ENCODE results near the gene SUPT3H. TPM values are rescaled to one million over a fixed set of nuclear protein-coding genes. Genes with fewer than 3 reads are reported as not detected.

SUPT3H gene
- total and polyA plus RNA-seq, 4 experiments from 2014 or later = 11.8 to 13.6 (median 12.6) TPM

- intact Hi-C loops (cut with micrococcal nuclease) = no loop called here
- H3K9me3 ChIP-seq (ENCODE audit: control insufficient read depth in 1 of 2, low read length in 2 of 2) = no peaks in the 10 kb centered on the region
- CTCF ChIA-PET (ENCODE audit: partially characterized antibody) = no interaction called here
- Mint-ChIP-seq H3K36me3 (peaks cover 5 to 20% of the 10 kb centered on the region in 2 donors), H3K4me1 (peaks cover 1 to 13% (median 6%) of the 10 kb centered on the region in 4 donors), H3K27me3 (no peaks in the 10 kb centered on the region), H3K4me3 (no peak overlapping the region), H3K9me3 (peaks cover 0 to 13% (median 10%) of the 10 kb centered on the region in 8 donors), H3K27ac (peak overlapping the region in 1 of 7 donors; percentile 13)
- peaks cover 5% of the 10 kb centered on the region for H3K4me1 ChIP-seq (ENCODE audit: insufficient read depth, low read length)
- no peak overlapping the region for H3K4me3 ChIP-seq (ENCODE audit: low read length in 2 of 2)
- H3K27ac ChIP-seq (ENCODE audit: low read depth, low read length) = no peak overlapping the region
- no peaks in the 10 kb centered on the region for H3K27me3 ChIP-seq (ENCODE audit: insufficient read depth, low read length)
- no peaks in the 10 kb centered on the region for H3K36me3 ChIP-seq (ENCODE audit: insufficient read depth, low read length)
- POLR2A ChIA-PET (ENCODE audit: partially characterized antibody) = no interaction called here
- DNase-seq = no peak
Observed at GRCh38 chr6:45057711-45058110, 320.0 kb downstream of the SUPT3H start.

GRCh38 chr6:45054610-45055009 lies 323.1 kb downstream of the SUPT3H start:
- no peak overlapping the region for H3K27ac Mint-ChIP-seq
- peaks cover 13% of the 10 kb centered on the region for H3K4me1 ChIP-seq (ENCODE audit: insufficient read depth, low read length)
- CTCF ChIA-PET (ENCODE audit: partially characterized antibody) = interaction anchor here (1.1 kb wide), 1 partner anchor 29 kb away, joined by 3 read pairs; no protein-coding TSS in a partner anchor
- POLR2A ChIA-PET (ENCODE audit: partially characterized antibody) = no interaction called here
- no peaks in the 10 kb centered on the region for H3K27me3 ChIP-seq (ENCODE audit: insufficient read depth, low read length)
- no peaks in the 10 kb centered on the region for H3K9me3 ChIP-seq (ENCODE audit: control insufficient read depth in 1 of 2, low read length in 2 of 2)
- DNase-seq = peak in 1 of 5 donors; percentile 6
- H3K4me3 Mint-ChIP-seq = no peak overlapping the region
- H3K4me3 ChIP-seq (ENCODE audit: low read length in 2 of 2) = no peak overlapping the region
- H3K36me3 ChIP-seq (ENCODE audit: insufficient read depth, low read length) = no peaks in the 10 kb centered on the region
- no peaks in the 10 kb centered on the region for H3K27me3 Mint-ChIP-seq
- peaks cover 0 to 11% of the 10 kb centered on the region in 2 donors for H3K36me3 Mint-ChIP-seq
- no peak overlapping the region for H3K27ac ChIP-seq (ENCODE audit: low read depth, low read length)
- H3K9me3 Mint-ChIP-seq = peaks cover 0 to 5% (median 0%) of the 10 kb centered on the region in 8 donors
- intact Hi-C loops (cut with micrococcal nuclease) = no loop called here
- H3K4me1 Mint-ChIP-seq = peaks cover 1 to 10% (median 6%) of the 10 kb centered on the region in 4 donors

GRCh38 chr6:45052325-45052724 lies 325.4 kb downstream of the SUPT3H start:
- no peak overlapping the region for H3K27ac ChIP-seq (ENCODE audit: low read depth, low read length)
- intact Hi-C loops (cut with micrococcal nuclease) = no loop called here
- CTCF ChIA-PET (ENCODE audit: partially characterized antibody) = no interaction called here
- H3K4me3 ChIP-seq (ENCODE audit: low read length in 2 of 2) = no peak overlapping the region
- no peaks in the 10 kb centered on the region for H3K36me3 ChIP-seq (ENCODE audit: insufficient read depth, low read length)
- no peaks in the 10 kb centered on the region for H3K9me3 ChIP-seq (ENCODE audit: control insufficient read depth in 1 of 2, low read length in 2 of 2)
- H3K27me3 ChIP-seq (ENCODE audit: insufficient read depth, low read length) = no peaks in the 10 kb centered on the region
- H3K4me1 Mint-ChIP-seq = peaks cover 8 to 22% (median 12%) of the 10 kb centered on the region in 4 donors
- H3K36me3 Mint-ChIP-seq = peaks cover 0 to 8% of the 10 kb centered on the region in 2 donors
- POLR2A ChIA-PET (ENCODE audit: partially characterized antibody) = no interaction called here
- no peaks in the 10 kb centered on the region for H3K27me3 Mint-ChIP-seq
- no peak for DNase-seq
- H3K9me3 Mint-ChIP-seq = no peaks in the 10 kb centered on the region
- no peak overlapping the region for H3K4me3 Mint-ChIP-seq
- peaks cover 19% of the 10 kb centered on the region for H3K4me1 ChIP-seq (ENCODE audit: insufficient read depth, low read length)
- H3K27ac Mint-ChIP-seq = no peak overlapping the region

- no peaks in the 10 kb centered on the region for H3K9me3 Mint-ChIP-seq
- H3K4me1 Mint-ChIP-seq = peaks cover 11 to 21% (median 13%) of the 10 kb centered on the region in 4 donors
- intact Hi-C loops (cut with micrococcal nuclease) = no loop called here
- H3K9me3 ChIP-seq (ENCODE audit: control insufficient read depth in 1 of 2, low read length in 2 of 2) = no peaks in the 10 kb centered on the region
- DNase-seq = no peak
- no peaks in the 10 kb centered on the region for H3K27me3 ChIP-seq (ENCODE audit: insufficient read depth, low read length)
- POLR2A ChIA-PET (ENCODE audit: partially characterized antibody) = interaction anchor here (1.4 kb wide), 1 partner anchor 107 kb away, joined by 3 read pairs; no protein-coding TSS in a partner anchor
- no peaks in the 10 kb centered on the region for H3K36me3 ChIP-seq (ENCODE audit: insufficient read depth, low read length)
- H3K27ac Mint-ChIP-seq = no peak overlapping the region
- no peak overlapping the region for H3K4me3 ChIP-seq (ENCODE audit: low read length in 2 of 2)
- H3K4me1 ChIP-seq (ENCODE audit: insufficient read depth, low read length) = peaks cover 15% of the 10 kb centered on the region
- no peaks in the 10 kb centered on the region for H3K36me3 Mint-ChIP-seq
- no peak overlapping the region for H3K4me3 Mint-ChIP-seq
- H3K27ac ChIP-seq (ENCODE audit: low read depth, low read length) = no peak overlapping the region
- no peaks in the 10 kb centered on the region for H3K27me3 Mint-ChIP-seq
- CTCF ChIA-PET (ENCODE audit: partially characterized antibody) = interaction anchor here (0.9 to 1.8 kb wide), 2 partner anchors 9 to 12 kb away, joined by 3 read pairs; no protein-coding TSS in a partner anchor
Observed at GRCh38 chr6:45049188-45049843, 328.4 kb downstream of the SUPT3H start.

- H3K9me3 Mint-ChIP-seq = no peaks in the 10 kb centered on the region
- ChIA-PET POLR2A (ENCODE audit: partially characterized antibody) (no interaction called here), CTCF (ENCODE audit: partially characterized antibody) (no interaction called here)
- no peak overlapping the region for H3K4me3 ChIP-seq (ENCODE audit: low read length in 2 of 2)
- no peak for DNase-seq
- H3K4me1 ChIP-seq (ENCODE audit: insufficient read depth, low read length) = peaks cover 13% of the 10 kb centered on the region
- no peaks in the 10 kb centered on the region for H3K9me3 ChIP-seq (ENCODE audit: control insufficient read depth in 1 of 2, low read length in 2 of 2)
- H3K4me3 Mint-ChIP-seq = peak overlapping the region in 1 of 8 donors; percentile 30
- no peaks in the 10 kb centered on the region for H3K27me3 Mint-ChIP-seq
- no peaks in the 10 kb centered on the region for H3K36me3 Mint-ChIP-seq
- peaks cover 9 to 25% (median 13%) of the 10 kb centered on the region in 4 donors for H3K4me1 Mint-ChIP-seq
- no peak overlapping the region for H3K27ac Mint-ChIP-seq
- H3K27me3 ChIP-seq (ENCODE audit: insufficient read depth, low read length) = no peaks in the 10 kb centered on the region
- H3K27ac ChIP-seq (ENCODE audit: low read depth, low read length) = no peak overlapping the region
- no peaks in the 10 kb centered on the region for H3K36me3 ChIP-seq (ENCODE audit: insufficient read depth, low read length)
- intact Hi-C loops (cut with micrococcal nuclease) = no loop called here
Observed at GRCh38 chr6:45047573-45047972, 330.2 kb downstream of the SUPT3H start.

GRCh38 chr6:45045253-45045601 lies 332.5 kb downstream of the SUPT3H start:
- H3K9me3 ChIP-seq (ENCODE audit: control insufficient read depth in 1 of 2, low read length in 2 of 2) = no peaks in the 10 kb centered on the region
- H3K36me3 ChIP-seq (ENCODE audit: insufficient read depth, low read length) = no peaks in the 10 kb centered on the region
- H3K27ac Mint-ChIP-seq = peak overlapping the region in 1 of 7 donors; percentile 32
- no peaks in the 10 kb centered on the region for H3K27me3 Mint-ChIP-seq
- ChIA-PET CTCF (ENCODE audit: partially characterized antibody) (no interaction called here), POLR2A (ENCODE audit: partially characterized antibody) (no interaction called here)
- no peaks in the 10 kb centered on the region for H3K9me3 Mint-ChIP-seq
- peaks cover 9 to 25% (median 13%) of the 10 kb centered on the region in 4 donors for H3K4me1 Mint-ChIP-seq
- H3K4me1 ChIP-seq (ENCODE audit: insufficient read depth, low read length) = peaks cover 12% of the 10 kb centered on the region
- H3K4me3 Mint-ChIP-seq = no peak overlapping the region
- intact Hi-C loops (cut with micrococcal nuclease) = no loop called here
- no peaks in the 10 kb centered on the region for H3K36me3 Mint-ChIP-seq
- H3K4me3 ChIP-seq (ENCODE audit: low read length in 2 of 2) = no peak overlapping the region
- H3K27me3 ChIP-seq (ENCODE audit: insufficient read depth, low read length) = no peaks in the 10 kb centered on the region
- no peak for DNase-seq
- H3K27ac ChIP-seq (ENCODE audit: low read depth, low read length) = no peak overlapping the region

- ChIA-PET POLR2A (ENCODE audit: partially characterized antibody) (interaction anchor here (0.6 kb wide), 1 partner anchor 368 kb away, joined by 4 read pairs; no protein-coding TSS in a partner anchor), CTCF (ENCODE audit: partially characterized antibody) (no interaction called here)
- Histone ChIP-seq H3K4me3 (ENCODE audit: low read length in 2 of 2) (no peak overlapping the region), H3K36me3 (ENCODE audit: insufficient read depth, low read length) (no peaks in the 10 kb centered on the region), H3K9me3 (ENCODE audit: control insufficient read depth in 1 of 2, low read length in 2 of 2) (no peaks in the 10 kb centered on the region), H3K27me3 (ENCODE audit: insufficient read depth, low read length) (no peaks in the 10 kb centered on the region), H3K27ac (ENCODE audit: low read depth, low read length) (no peak overlapping the region), H3K4me1 (ENCODE audit: insufficient read depth, low read length) (peaks cover 7% of the 10 kb centered on the region)
- Mint-ChIP-seq H3K4me3 (no peak overlapping the region), H3K27me3 (no peaks in the 10 kb centered on the region), H3K27ac (peak overlapping the region in 1 of 7 donors; percentile 29), H3K36me3 (no peaks in the 10 kb centered on the region), H3K4me1 (peaks cover 9 to 21% (median 13%) of the 10 kb centered on the region in 4 donors), H3K9me3 (no peaks in the 10 kb centered on the region)
- no peak for DNase-seq
- intact Hi-C loops (cut with micrococcal nuclease) = no loop called here
Observed at GRCh38 chr6:45044510-45045252, 333.1 kb downstream of the SUPT3H start.
